CD4-positive, alpha-beta T cell treated with Interleukin-15 for 1 hour (primary cell): ENCODE measurements around the gene IL22RA1.

Source experiments
- DNase-seq: peaks from one replicate; pipeline ENCODE4 v3.0.0-alpha.2; 2020

IL22RA1 gene

GRCh38 chr1:24111996-24112779 is 30.8 kb downstream of the IL22RA1 start, which contains the start of gene MYOM3:
Gene MYOM3, minus strand, starts transcription at chr1:24112135. Its CDS starts 3,499 bp downstream, at chr1:24108636.
- DNase-seq = peak; percentile 35

- DNase-seq = no peak
Observed at GRCh38 chr1:24111262-24111995, 31.5 kb downstream of the IL22RA1 start.

- no peak for DNase-seq
Observed at GRCh38 chr1:24110642-24111261, 32.2 kb downstream of the IL22RA1 start.

- DNase-seq = no peak
Observed at GRCh38 chr1:24109686-24110475, 33.1 kb downstream of the IL22RA1 start.

- no peak for DNase-seq
Observed at GRCh38 chr1:24109166-24109483, 33.8 kb downstream of the IL22RA1 start.

- no peak for DNase-seq
Observed at GRCh38 chr1:24108334-24109165, 34.4 kb downstream of the IL22RA1 start.

- DNase-seq = no peak
Observed at GRCh38 chr1:24107462-24108138, 35.3 kb downstream of the IL22RA1 start.

- no peak for DNase-seq
Observed at GRCh38 chr1:24105368-24106160, 37.4 kb downstream of the IL22RA1 start.

GRCh38 chr1:24104854-24105253 is 38.1 kb downstream of the IL22RA1 start:
- no peak for DNase-seq

- DNase-seq = no peak
Observed at GRCh38 chr1:24103879-24104278, 39.1 kb downstream of the IL22RA1 start.

GRCh38 chr1:24103408-24103807 is 39.5 kb downstream of the IL22RA1 start:
- DNase-seq = no peak

- DNase-seq = no peak
Observed at GRCh38 chr1:24102961-24103360, 40.0 kb downstream of the IL22RA1 start.

GRCh38 chr1:24101796-24102586 is 40.9 kb downstream of the IL22RA1 start:
- DNase-seq = no peak

GRCh38 chr1:24100945-24101737 is 41.8 kb downstream of the IL22RA1 start:
- DNase-seq = no peak

GRCh38 chr1:24098943-24099638 is 43.8 kb downstream of the IL22RA1 start:
- no peak for DNase-seq

- no peak for DNase-seq
Observed at GRCh38 chr1:24098102-24098501, 44.8 kb downstream of the IL22RA1 start.

GRCh38 chr1:24097663-24098062 is 45.3 kb downstream of the IL22RA1 start:
- DNase-seq = no peak

- DNase-seq = no peak
Observed at GRCh38 chr1:24096739-24097103, 46.2 kb downstream of the IL22RA1 start.
